Loucy (cell line): ENCODE measurements around the gene RPL9.

Source experiments
- H2AFZ ChIP-seq: fragments of 200-600 bp; sonication (generic); 2 replicates; pipeline ENCODE4 v1.6.0; 2016; ENCODE audit warnings: antibody characterized with exemption, mild to moderate bottlenecking, low read length, moderate library complexity
- H3F3A ChIP-seq: fragments of 200-600 bp; 2 replicates; pipeline ENCODE4 v1.6.0; 2016; ENCODE audit warnings: antibody characterized with exemption, low read depth, mild to moderate bottlenecking
- H3K27me3 ChIP-seq: fragments of 200-600 bp; sonication (generic); 2 replicates; pipeline ENCODE4 v1.6.1; 2014; ENCODE audit warnings: low read length, mild to moderate bottlenecking; ENCODE audit not compliant: insufficient read depth, poor library complexity, severe bottlenecking
- H3K36me3 ChIP-seq: fragments of 200-600 bp; sonication (generic); 2 replicates; pipeline ENCODE4 v1.6.1; 2016; ENCODE audit warnings: low read length; ENCODE audit not compliant: insufficient read depth
- H3K4me1 ChIP-seq: fragments of 200-600 bp; sonication (generic); 2 replicates; pipeline ENCODE4 v1.5.1; 2014; ENCODE audit warnings: low read length, mild to moderate bottlenecking; ENCODE audit not compliant: insufficient read depth, poor library complexity, severe bottlenecking
- H3K4me2 ChIP-seq: fragments of 200-600 bp; sonication (generic); 2 replicates; pipeline ENCODE4 v1.6.0; 2014; ENCODE audit warnings: antibody characterized with exemption, low read length, low read depth, mild to moderate bottlenecking; ENCODE audit not compliant: poor library complexity, severe bottlenecking
- H3K4me3 ChIP-seq: fragments of 200-600 bp; sonication (generic); 2 replicates; pipeline ENCODE4 v1.5.1; 2014; ENCODE audit warnings: low read length, mild to moderate bottlenecking, mixed read lengths; ENCODE audit not compliant: poor library complexity, severe bottlenecking
- H3K79me2 ChIP-seq: fragments of 200-600 bp; sonication (generic); 2 replicates; pipeline ENCODE4 v1.6.1; 2014; ENCODE audit warnings: low read length; ENCODE audit not compliant: insufficient read depth
- H3K9ac ChIP-seq: fragments of 200-600 bp; sonication (generic); 2 replicates; pipeline ENCODE4 v1.6.0; 2014; ENCODE audit warnings: mild to moderate bottlenecking, low read depth, low read length, moderate library complexity; ENCODE audit not compliant: poor library complexity, severe bottlenecking
- H3K9me2 ChIP-seq: fragments of 200-600 bp; sonication (generic); replicated peaks from 2 replicates; pipeline ENCODE4 v1.6.1; 2016; ENCODE audit warnings: low read depth, low read length, mixed read lengths
- H3K9me3 ChIP-seq: fragments of 200-600 bp; sonication (generic); 2 replicates; pipeline ENCODE4 v1.6.1; 2014; ENCODE audit warnings: mild to moderate bottlenecking, antibody characterized with exemption, low read length, low read depth; ENCODE audit not compliant: insufficient read depth
- H4K20me1 ChIP-seq: fragments of 200-600 bp; sonication (generic); 2 replicates; pipeline ENCODE4 v1.6.0; 2014; ENCODE audit warnings: antibody characterized with exemption, low read length, mild to moderate bottlenecking; ENCODE audit not compliant: insufficient read depth, poor library complexity, severe bottlenecking
- CTCF ChIP-seq: fragments of 200-600 bp; sonication (generic); conservative IDR thresholded peaks from 2 replicates; pipeline ENCODE4 v1.5.1; 2014; ENCODE audit warnings: mild to moderate bottlenecking, antibody characterized with exemption, low read length
- EZH2phosphoT487 ChIP-seq: fragments of 200-600 bp; IDR thresholded peaks from 2 replicates; pipeline ENCODE4 v1.6.1; 2018; ENCODE audit warnings: antibody characterized with exemption, mild to moderate bottlenecking, moderate library complexity, borderline replicate concordance

Gene RPL9

GRCh38 chr4:39452860-39453587 is 5.7 kb downstream of the RPL9 start:
- Histone ChIP-seq H3K4me2 (peak overlapping the region; percentile 11), H3K9me2 (no peaks in the 10 kb centered on the region), H2AFZ (no peak overlapping the region), H3K9ac (no peak overlapping the region), H3K79me2 (peaks cover 56% of the 10 kb centered on the region), H3K36me3 (peaks cover 60% of the 10 kb centered on the region), H3K4me3 (no peak overlapping the region), H3K4me1 (peaks cover 28% of the 10 kb centered on the region), H4K20me1 (peaks cover 61% of the 10 kb centered on the region), H3K9me3 (no peaks in the 10 kb centered on the region), H3K27me3 (peaks cover 1% of the 10 kb centered on the region), H3F3A (peaks cover 4% of the 10 kb centered on the region; the same call in 1 of the 2 replicates)
- no peak for TF ChIP-seq EZH2phosphoT487
- no peak for TF ChIP-seq CTCF

GRCh38 chr4:39452153-39452859 is 6.4 kb downstream of the RPL9 start:
- no peak overlapping the region for H2AFZ ChIP-seq
- peak overlapping the region; percentile 11 for H3K4me2 ChIP-seq
- H3K79me2 ChIP-seq: peaks cover 49% of the 10 kb centered on the region
- peaks cover 4% of the 10 kb centered on the region; the same call in 1 of the 2 replicates for H3F3A ChIP-seq
- TF ChIP-seq CTCF: no peak
- no peak for TF ChIP-seq EZH2phosphoT487
- peaks cover 54% of the 10 kb centered on the region for H4K20me1 ChIP-seq
- H3K27me3 ChIP-seq: no peaks in the 10 kb centered on the region
- no peaks in the 10 kb centered on the region for H3K9me3 ChIP-seq
- peaks cover 21% of the 10 kb centered on the region for H3K4me1 ChIP-seq
- no peaks in the 10 kb centered on the region for H3K9me2 ChIP-seq
- no peak overlapping the region for H3K4me3 ChIP-seq
- peaks cover 60% of the 10 kb centered on the region for H3K36me3 ChIP-seq
- no peak overlapping the region for H3K9ac ChIP-seq

DNA sequence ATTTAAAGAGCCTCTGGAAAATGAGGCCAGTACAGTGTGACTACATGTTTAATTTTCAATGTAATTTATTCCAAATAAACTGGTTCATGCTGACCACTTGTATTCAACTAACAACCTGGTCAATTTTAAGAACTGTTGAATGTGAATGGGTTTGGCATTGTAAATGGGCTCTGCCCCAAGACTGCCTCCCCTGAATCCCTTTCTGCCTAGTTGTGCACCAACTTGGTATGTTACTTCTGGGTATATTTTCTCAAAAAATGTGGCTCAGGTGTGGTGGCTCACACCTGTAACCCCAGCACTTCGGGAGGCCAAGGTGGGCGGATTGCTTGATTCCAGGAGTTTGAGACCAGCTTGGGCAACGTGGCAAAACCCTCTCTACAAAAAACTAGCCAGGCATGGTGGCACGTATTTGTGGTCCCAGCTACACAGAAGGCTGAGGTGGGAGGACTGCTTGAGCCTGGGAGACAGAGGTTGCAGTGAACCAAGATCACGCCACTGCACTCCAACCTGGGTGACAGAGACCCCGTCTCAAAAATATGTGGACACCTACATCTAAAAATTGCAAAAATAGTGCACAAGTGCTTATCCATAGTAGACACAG is 7.2 kb downstream of the RPL9 start:
- Histone ChIP-seq H3F3A (peaks cover 4% of the 10 kb centered on the region; the same call in 1 of the 2 replicates), H3K79me2 (peaks cover 41% of the 10 kb centered on the region), H3K9me2 (no peaks in the 10 kb centered on the region), H3K4me2 (no peak overlapping the region), H2AFZ (no peak overlapping the region), H3K36me3 (peaks cover 54% of the 10 kb centered on the region), H3K4me1 (peaks cover 13% of the 10 kb centered on the region), H3K27me3 (no peaks in the 10 kb centered on the region), H4K20me1 (peaks cover 46% of the 10 kb centered on the region), H3K4me3 (no peak overlapping the region), H3K9ac (no peak overlapping the region), H3K9me3 (no peaks in the 10 kb centered on the region)
- no peak for TF ChIP-seq CTCF
- TF ChIP-seq EZH2phosphoT487: no peak
